Epithelial cell of esophagus (primary cell): ENCODE results near the gene HS3ST4.

Source experiments
- DNase-seq: peaks from one replicate; pipeline ENCODE4 v3.0.0; 2010; ENCODE audit warnings: low read depth
- H3K4me3 ChIP-seq: 2 replicates; pipeline ENCODE4 v1.5.1; 2011; ENCODE audit warnings: mild to moderate bottlenecking, low read length, control low read depth
- CTCF ChIP-seq: IDR thresholded peaks from 2 replicates; pipeline ENCODE4 v1.5.1; 2011; ENCODE audit warnings: low read depth, mild to moderate bottlenecking, low read length, control low read depth, inconsistent platforms; ENCODE audit not compliant: insufficient read depth; ENCODE audit errors: missing control alignments

HS3ST4 gene

GRCh38 chr16:26178298-26178697, 486.5 kb downstream of the HS3ST4 start:
- no peak overlapping the region for H3K4me3 ChIP-seq
- no peak for TF ChIP-seq CTCF
- no peak for DNase-seq

DNA sequence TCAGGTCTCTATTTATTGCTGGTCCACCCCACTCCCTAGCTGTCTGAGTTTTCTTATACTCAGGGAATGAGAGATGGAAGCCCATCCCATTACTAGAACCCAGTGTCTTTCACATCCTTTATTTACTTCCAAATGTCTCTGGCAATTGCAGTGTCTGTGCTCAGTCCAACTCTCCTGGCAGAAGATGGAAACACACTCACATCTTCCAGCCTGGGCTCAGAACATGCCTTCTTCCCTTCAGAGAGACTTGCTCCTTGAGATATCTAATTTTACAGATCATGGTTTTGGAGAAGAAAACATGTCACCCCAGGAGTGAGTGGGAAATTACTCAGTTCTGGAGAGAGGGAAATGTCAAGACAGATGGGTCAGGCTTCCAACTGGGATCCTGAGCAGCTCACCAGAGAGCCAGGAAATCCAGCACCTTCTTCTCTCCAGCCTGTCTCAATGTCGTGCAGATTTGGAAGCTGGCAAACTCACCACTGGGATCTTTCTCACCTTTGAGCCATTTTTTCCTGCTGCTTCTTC, 494.4 kb downstream of the HS3ST4 start:
- no peak for DNase-seq
- no peak overlapping the region for H3K4me3 ChIP-seq
- TF ChIP-seq CTCF = no peak
